K562 (cell line): ENCODE results near the gene MAP3K6. TPM values are rescaled to one million over a fixed set of nuclear protein-coding genes. Genes with fewer than 3 reads are reported as not detected.
A peak's percentile ranks its signal among the peaks of the same experiment; 100 is the strongest.

ENCODE experiments used
- CREB3 ChIP-seq: fragments of 450-650 bp; conservative IDR thresholded peaks from 2 replicates; pipeline ENCODE4 v1.6.1; 2016; ENCODE audit warnings: missing genetic modification characterization, low read depth, mild to moderate bottlenecking, missing compliant biosample characterization, moderate library complexity
- ETV5 ChIP-seq: sonication (generic); formaldehyde crosslinking; IDR thresholded peaks from 2 replicates; pipeline ENCODE4 v1.4.0; 2020; ENCODE audit warnings: low read depth, mild to moderate bottlenecking, missing genetic modification reagents
- FOXJ2 ChIP-seq: fragments of 200-800 bp; sonication (Bioruptor generic); IDR thresholded peaks from 2 replicates; pipeline ENCODE4 v1.6.1; 2016; ENCODE audit warnings: missing genetic modification characterization, missing compliant biosample characterization
- FOXM1 ChIP-seq, 2 experiments: fragments of 450-650 bp in 1 of 2; sonication (generic) in 1 of 2; formaldehyde crosslinking in 1 of 2; IDR thresholded peaks; 2 replicates each; pipeline versions ENCODE4 v1.6.1 to v1.9.0; 2017 to 2022; ENCODE audit warnings: low read depth in 2 of 2, mild to moderate bottlenecking in 2 of 2, missing genetic modification reagents in 1 of 2, moderate library complexity in 1 of 2
- GTF2E2 ChIP-seq: fragments of 200-800 bp; sonication (Bioruptor generic); IDR thresholded peaks from 2 replicates; pipeline ENCODE4 v1.6.1; 2016; ENCODE audit warnings: missing genetic modification characterization, missing compliant biosample characterization
- JUND ChIP-seq, 2 experiments: IDR thresholded peaks; 2 replicates in 1 of 2; 3 replicates in 1 of 2; pipeline ENCODE4 v1.6.1; 2011; ENCODE audit warnings: borderline replicate concordance in 2 of 2, low read depth in 2 of 2, low read length in 2 of 2, improper control_type of control experiment in 1 of 2, missing biosample characterization in 1 of 2, missing genetic modification characterization in 1 of 2, missing genetic modification reagents in 1 of 2
- MAFG ChIP-seq: fragments of 450-650 bp; conservative IDR thresholded peaks from 2 replicates; pipeline ENCODE4 v1.6.1; 2016; ENCODE audit warnings: missing genetic modification characterization, missing compliant biosample characterization
- MTA3 ChIP-seq: fragments of 450-650 bp; formaldehyde crosslinking; IDR thresholded peaks from 2 replicates; pipeline ENCODE4 v1.6.1; 2017; ENCODE audit warnings: mild to moderate bottlenecking, borderline replicate concordance
- NFRKB ChIP-seq: fragments of 450-650 bp; IDR thresholded peaks from 2 replicates; pipeline ENCODE4 v1.6.1; 2016; ENCODE audit warnings: low read depth
- PPARD ChIP-seq: fragments of 250-450 bp; sonication (Bioruptor Pico); IDR thresholded peaks from 2 replicates; pipeline ENCODE4 v1.8.0; 2022; ENCODE audit warnings: inconsistent platforms, mild to moderate bottlenecking, moderate library complexity
- SFPQ ChIP-seq: fragments of 200-400 bp; formaldehyde crosslinking; IDR thresholded peaks from 2 replicates; pipeline ENCODE4 v1.6.1; 2017; ENCODE audit warnings: mild to moderate bottlenecking, low read depth, low read length, moderate library complexity
- TBL1XR1 ChIP-seq, 2 experiments: IDR thresholded peaks; 2 replicates each; pipeline ENCODE4 v1.6.1; 2012; ENCODE audit warnings: improper control_type of control experiment in 2 of 2, low read length in 2 of 2, mild to moderate bottlenecking in 1 of 2
- TRIM25 ChIP-seq: fragments of 450-650 bp; IDR thresholded peaks from 2 replicates; pipeline ENCODE4 v1.7.0; 2016; ENCODE audit warnings: borderline replicate concordance
- YY1 ChIP-seq, 3 experiments: IDR thresholded peaks; 2 replicates each; pipeline ENCODE4 v1.6.1; 2011; ENCODE audit warnings: low read length in 2 of 3, mild to moderate bottlenecking in 2 of 3, moderate library complexity in 2 of 3, borderline replicate concordance in 1 of 3, control low read depth in 1 of 3, low read depth in 1 of 3; ENCODE audit not compliant: insufficient read depth in 3 of 3, insufficient replicate concordance in 2 of 3, control insufficient read depth in 1 of 3, insufficient read length in 1 of 3; ENCODE audit errors: extremely low read depth in 1 of 3
- ZBTB43 ChIP-seq: sonication (generic); formaldehyde crosslinking; IDR thresholded peaks from 2 replicates; pipeline ENCODE4 v1.8.0; 2023; ENCODE audit warnings: mild to moderate bottlenecking, missing genetic modification reagents
- ZNF224 ChIP-seq: sonication (generic); formaldehyde crosslinking; IDR thresholded peaks from 2 replicates; pipeline ENCODE4 v1.8.0; 2022; ENCODE audit warnings: mild to moderate bottlenecking, missing genetic modification reagents
- ZNF668 ChIP-seq: fragments of 250-450 bp; sonication (Bioruptor Pico); IDR thresholded peaks from 2 replicates; pipeline ENCODE4 v1.8.0; 2022; ENCODE audit warnings: mild to moderate bottlenecking, inconsistent platforms
- ZNF699 ChIP-seq: fragments of 250-450 bp; sonication (Bioruptor Pico); IDR thresholded peaks from 2 replicates; pipeline ENCODE4 v1.8.0; 2021; ENCODE audit warnings: mild to moderate bottlenecking, moderate library complexity; ENCODE audit not compliant: insufficient replicate concordance
- polyA plus RNA-seq, 8 experiments: library from polyadenylated mRNA; depleted of rRNA in 4 of 8; stranded (reverse) in 5 of 8; unstranded in 3 of 8; fragments of >200 nt; fragmentation: Nextera tagmentation in 2 of 8; fragmentation: Illumina TruSeq in 1 of 8; extraction: Ambion mirVana in 2 of 8; extraction: Trizol in 1 of 8; gene quantifications; 2 replicates each; pipeline versions ENCODE4 v1.2.1 to v1.2.3, GENCODE V29; 2011 to 2014; ENCODE audit warnings: inconsistent platforms in 1 of 8, missing spikeins in 1 of 8
- total RNA-seq, 7 experiments: library from RNA; depleted of rRNA in 6 of 7; stranded (reverse); fragments of >200 nt in 6 of 7; fragmentation: Illumina TruSeq in 2 of 7; extraction: Trizol in 2 of 7; gene quantifications; 2 replicates each; pipeline versions ENCODE4 v1.2.1 to v1.2.3, GENCODE V29; 2011 to 2021; ENCODE audit warnings: low replicate concordance in 1 of 7

The MAP3K6 gene
- total and polyA plus RNA-seq, 9 of the 15 experiments (the other 6 are each of a cell fraction or from before 2014, with no cell fraction given): 0.99 to 21.9 (median 7.0) TPM

DNA sequence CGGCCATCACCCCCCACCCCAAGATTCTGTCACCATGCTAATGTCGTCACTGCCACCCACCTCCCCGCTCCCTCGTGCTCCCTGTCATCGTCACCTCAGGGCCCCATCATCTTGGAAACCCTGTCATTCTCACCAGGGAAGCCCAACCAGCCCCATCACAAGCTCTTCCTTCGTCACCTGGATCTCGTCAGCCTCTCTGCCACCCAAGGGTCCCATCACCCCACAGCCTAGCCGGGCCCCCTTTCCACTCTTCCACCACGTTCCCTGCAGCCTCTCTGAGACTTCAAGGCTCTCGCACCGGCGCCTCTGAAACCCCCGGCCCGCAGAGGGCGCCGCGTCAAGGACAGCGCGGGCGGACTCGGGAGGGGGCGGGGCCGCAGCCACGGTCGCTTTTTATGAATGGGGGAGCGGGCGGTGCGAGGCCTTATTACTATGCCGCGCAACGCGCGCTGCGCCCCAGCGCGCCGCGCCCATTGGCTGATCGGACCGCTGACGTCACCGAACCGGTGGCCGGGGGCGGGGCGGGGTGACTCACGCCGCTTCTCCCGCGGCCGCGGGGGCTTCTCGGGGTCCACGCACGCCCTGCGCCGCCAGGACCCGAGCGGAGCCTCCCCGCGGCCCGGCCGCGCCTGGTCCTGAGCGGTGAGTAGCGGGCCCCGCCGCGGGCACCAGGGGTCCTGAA, 25.5 kb upstream of the MAP3K6 start, which contains the start of gene GPR3 (continued):
- no peak for TF ChIP-seq PPARD (CRISPR knock-in tag)
- TF ChIP-seq TBL1XR1 (IDR thresholded peaks at IDR 0.05; ENCODE audit: low read length in 2 of 2): peak in 1 of 2 experiments; percentile 12; a peak in 1 of 4 replicates
- TF ChIP-seq JUND (IDR thresholded peaks at IDR 0.05; ENCODE audit: borderline replicate concordance, low read depth, low read length): peak; percentile 95
- TF ChIP-seq JUND (tag; IDR thresholded peaks at IDR 0.05; ENCODE audit: borderline replicate concordance, low read depth, low read length): peak; percentile 92; the same call in 1 of the 3 replicates
- no peak for TF ChIP-seq CREB3 (tag)
- no peak for TF ChIP-seq ZBTB43 (CRISPR knock-in tag)
- TF ChIP-seq FOXM1 (IDR thresholded peaks at IDR 0.05; ENCODE audit: low read depth): peak; percentile 89
- TF ChIP-seq FOXM1 (CRISPR knock-in tag; IDR thresholded peaks at IDR 0.05; ENCODE audit: low read depth): peak; percentile 63; the same call in 1 of the 2 replicates
- no peak for TF ChIP-seq GTF2E2
- no peak for TF ChIP-seq ZNF224
- TF ChIP-seq FOXJ2 (tag): no peak
- no peak for TF ChIP-seq SFPQ
- 0 out of 2 replicates have a peak, but pooled peaks have one; percentile 18 for TF ChIP-seq ZNF668 (CRISPR knock-in tag)
- no peak; the same call in 1 of the 2 replicates for TF ChIP-seq ETV5 (CRISPR knock-in tag)
- peak in 2 of 3 experiments; percentile 40 to 78 for TF ChIP-seq YY1 (IDR thresholded peaks at IDR 0.05; ENCODE audit: borderline replicate concordance in 1 of 3, control insufficient read depth in 1 of 3, extremely low read depth in 1 of 3, insufficient read depth in 3 of 3, insufficient read length in 1 of 3, insufficient replicate concordance in 2 of 3, low read depth in 1 of 3, low read length in 2 of 3)
- no peak for TF ChIP-seq TRIM25
- TF ChIP-seq NFRKB: peak; percentile 52; the same call in 1 of the 2 replicates
- peak; percentile 88 for TF ChIP-seq MTA3
- TF ChIP-seq ZNF699 (CRISPR knock-in tag): no peak
- TF ChIP-seq MAFG: no peak
